ELF-1 (cell line): ENCODE data around the gene KCNRG.
"Not testable (repeated sequence)": the region's sequence is repeated elsewhere in the genome, so short reads cannot be mapped to it uniquely, and the experiment has no call there.

ENCODE experiments used
- DNase-seq: peaks from one replicate; pipeline ENCODE4 v3.0.0-alpha.2; 2016; ENCODE audit warnings: low read depth, low spot score

The KCNRG gene, protein sequence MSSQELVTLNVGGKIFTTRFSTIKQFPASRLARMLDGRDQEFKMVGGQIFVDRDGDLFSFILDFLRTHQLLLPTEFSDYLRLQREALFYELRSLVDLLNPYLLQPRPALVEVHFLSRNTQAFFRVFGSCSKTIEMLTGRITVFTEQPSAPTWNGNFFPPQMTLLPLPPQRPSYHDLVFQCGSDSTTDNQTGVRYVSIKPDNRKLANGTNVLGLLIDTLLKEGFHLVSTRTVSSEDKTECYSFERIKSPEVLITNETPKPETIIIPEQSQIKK

DNA sequence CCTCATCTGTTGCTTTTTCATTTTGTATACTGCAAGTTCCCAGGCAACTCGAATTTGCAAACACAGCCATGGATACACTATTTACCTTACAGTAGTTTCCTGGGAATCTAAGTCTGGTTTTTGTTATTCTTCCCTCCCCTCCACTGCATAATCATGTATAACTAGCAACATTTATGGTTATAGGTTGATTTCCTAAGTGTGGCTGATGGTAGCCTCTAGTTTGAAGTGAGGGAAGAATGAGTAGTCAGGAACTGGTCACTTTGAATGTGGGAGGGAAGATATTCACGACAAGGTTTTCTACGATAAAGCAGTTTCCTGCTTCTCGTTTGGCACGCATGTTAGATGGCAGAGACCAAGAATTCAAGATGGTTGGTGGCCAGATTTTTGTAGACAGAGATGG, at the start of gene KCNRG:
TSS of gene KCNRG (plus strand) at position 187 of the 400 bp plus-strand sequence. CDS start at position 237, 50 bp downstream.
- DNase-seq: peak; percentile 15

DNA sequence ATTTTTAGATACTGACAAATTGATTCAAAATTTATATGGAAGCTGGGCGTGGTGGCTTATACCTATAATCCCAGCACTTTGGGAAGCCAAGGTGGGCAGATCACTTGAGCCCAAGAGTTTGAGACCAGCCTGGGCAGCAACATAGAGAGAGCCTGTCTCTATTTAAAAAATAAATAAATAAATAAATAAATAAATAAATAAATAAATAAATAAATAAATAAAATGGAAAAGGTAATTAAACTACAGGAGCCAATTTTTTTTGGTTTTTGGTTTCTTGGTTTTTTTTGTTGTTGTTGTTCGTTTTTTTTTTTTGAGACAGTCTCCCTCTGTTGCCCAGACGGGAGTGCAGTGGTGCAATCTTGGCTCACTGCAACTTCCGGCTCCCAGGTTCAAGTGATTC, 47.8 kb upstream of the KCNRG start:
- no peak for DNase-seq

DNA sequence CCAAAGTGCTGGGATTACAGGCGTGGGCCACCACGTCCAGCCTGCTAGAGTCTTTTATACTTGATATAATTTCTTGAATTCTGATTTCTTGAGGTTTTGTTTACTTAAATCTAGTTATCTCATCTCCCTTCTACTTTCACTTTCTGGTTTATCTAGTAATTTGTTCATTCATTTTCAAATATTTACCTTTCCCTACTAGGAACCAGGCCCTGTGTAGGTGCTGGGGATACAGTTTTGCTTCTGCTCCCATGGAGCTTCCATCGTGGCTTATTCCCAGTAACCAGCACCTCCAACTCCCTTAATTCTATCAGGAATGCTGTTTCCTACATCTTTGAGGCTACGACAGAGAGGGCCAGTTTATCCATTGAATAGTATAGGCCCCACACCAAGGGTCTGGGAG, 42.5 kb upstream of the KCNRG start:
- DNase-seq: no peak

DNA sequence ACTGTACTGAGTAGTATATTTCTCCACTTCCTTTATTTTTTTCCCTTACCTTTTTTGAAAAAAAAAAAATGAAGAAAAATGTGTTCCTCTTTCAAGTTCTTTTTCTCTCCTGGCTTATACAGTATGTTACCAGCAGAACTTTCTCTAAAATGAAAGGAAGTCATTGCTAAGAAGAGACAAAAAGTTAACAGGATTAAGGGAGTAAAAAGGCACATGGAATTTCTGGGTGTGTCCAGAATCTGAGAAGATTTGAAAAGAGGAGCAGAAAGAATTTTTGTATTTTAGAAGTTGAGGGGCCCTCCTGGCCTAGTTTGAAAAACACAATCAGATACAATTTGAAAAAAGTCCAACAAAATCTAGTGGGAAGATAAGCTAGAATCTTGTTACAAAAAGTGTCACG, 39.4 kb upstream of the KCNRG start:
- DNase-seq: no peak

DNA sequence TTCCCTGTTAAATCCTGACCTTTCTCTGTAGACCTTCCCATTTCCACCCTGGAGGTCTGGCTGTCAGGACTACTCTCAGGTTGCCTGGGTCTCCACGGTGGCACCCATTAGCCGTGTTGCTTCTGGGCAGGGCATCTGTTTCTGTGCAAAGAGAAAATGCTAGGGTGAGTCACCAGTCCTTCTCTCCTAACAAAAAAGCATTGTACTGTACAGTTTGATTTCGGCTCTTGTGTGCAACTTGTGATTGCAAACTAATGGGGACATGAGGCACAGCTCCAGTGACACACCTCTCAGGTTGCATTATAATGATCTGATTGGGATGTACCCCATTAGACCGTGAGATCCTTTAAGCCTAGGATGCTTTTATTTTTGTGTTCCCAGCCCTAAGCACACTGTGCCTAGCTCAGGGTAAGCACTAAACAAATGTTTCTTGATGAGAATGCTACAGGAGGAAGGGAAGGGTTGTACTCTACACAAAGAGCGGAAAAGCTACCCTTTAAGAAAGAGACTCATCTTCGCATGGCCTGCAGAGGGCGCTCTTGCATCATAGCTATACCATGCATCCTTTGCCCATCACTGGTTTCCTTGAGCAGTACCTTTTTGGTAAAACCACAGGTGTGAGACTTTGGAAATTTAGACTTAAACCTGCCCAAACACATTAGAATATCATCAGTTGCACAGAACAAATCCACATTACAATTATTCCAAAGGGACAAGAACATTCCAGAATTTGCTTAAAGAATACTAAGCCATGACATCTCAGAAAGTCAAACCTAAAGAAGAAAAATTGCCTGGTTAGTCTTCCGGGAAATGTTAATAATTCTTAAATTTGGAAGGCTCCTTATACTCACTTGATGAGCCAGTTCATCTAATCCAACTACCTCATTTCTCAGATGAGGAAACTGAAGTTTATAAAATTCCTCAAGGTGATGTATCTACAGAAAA, 38.7 kb upstream of the KCNRG start:
- DNase-seq: peak; percentile 67

DNA sequence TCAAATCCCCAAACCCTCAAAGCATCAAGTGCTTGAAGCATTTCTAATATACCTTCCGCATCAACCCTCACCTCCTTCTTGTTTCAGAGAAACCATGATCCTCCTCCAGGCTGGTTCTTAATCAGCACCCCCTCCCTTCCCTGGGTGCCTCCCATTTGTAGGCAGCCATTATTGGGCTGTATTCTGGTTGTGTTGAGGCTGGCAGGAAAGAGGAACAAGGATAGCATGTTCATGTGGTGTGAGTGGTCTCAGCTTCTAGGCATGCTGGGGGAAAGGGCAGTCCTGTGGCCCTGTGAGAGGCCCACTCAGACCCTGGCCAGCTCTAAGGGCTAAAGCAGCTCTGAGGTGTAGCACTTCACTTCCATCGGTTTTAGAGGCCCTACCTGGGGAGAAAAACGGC, 37.3 kb upstream of the KCNRG start:
- no peak for DNase-seq

DNA sequence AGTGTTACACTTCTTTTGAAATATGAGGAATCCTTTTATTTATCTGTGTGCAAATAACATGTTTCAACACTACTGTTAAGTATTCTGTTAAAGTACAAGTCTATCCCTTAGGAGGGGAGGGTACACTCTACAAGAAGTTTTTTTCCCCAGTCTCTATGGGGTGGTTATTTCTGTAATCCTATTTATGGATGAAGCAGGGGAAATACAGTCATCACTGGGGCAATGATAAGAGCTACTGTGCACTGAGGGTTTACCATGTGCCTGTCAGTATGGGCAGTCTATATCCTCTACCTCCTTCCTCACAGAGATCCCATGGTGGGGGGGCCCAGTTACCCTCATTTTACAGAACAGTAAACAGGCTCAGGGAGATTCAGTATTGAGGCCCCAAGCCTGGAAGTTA, 35.0 kb upstream of the KCNRG start:
- no peak for DNase-seq

DNA sequence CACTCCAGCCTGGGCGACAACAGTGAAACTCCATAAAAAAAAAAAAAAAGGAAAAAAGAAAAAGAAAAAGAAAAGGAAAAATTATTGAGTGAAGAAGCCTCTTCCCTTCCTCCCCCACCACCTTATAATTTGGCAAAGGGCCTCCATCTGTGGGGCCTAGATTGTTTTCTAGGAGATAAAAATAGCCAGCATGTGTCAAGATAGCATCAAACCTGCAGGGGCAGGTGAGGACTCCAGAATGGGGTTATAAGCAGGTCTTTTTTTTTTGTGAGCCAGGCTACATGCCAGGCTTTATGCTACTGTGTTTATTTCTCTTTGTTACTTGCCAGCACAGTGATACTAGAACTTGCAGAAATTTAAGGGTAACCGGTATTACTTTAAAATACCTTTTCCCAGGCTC, 30.1 kb upstream of the KCNRG start:
- DNase-seq: no peak

DNA sequence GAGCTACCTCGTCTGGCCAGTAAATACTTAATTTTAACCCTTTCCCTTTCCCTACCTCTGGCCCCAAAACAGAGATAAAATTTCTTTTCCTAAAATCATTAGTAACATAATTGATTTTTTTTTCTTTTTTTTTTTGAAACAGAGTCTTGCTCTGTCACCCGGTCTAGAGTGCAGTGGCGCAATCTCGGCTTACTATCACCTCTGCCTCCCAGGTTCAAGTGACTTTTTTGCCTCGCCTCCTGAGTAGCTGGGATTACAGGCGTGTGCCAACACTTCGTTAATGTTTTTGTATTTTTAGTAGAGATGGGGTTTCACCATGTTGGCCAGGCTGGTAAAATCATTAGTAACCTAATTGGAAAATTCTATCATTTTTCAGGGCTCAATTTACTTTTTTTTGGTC, 28.8 kb upstream of the KCNRG start:
- no peak for DNase-seq

DNA sequence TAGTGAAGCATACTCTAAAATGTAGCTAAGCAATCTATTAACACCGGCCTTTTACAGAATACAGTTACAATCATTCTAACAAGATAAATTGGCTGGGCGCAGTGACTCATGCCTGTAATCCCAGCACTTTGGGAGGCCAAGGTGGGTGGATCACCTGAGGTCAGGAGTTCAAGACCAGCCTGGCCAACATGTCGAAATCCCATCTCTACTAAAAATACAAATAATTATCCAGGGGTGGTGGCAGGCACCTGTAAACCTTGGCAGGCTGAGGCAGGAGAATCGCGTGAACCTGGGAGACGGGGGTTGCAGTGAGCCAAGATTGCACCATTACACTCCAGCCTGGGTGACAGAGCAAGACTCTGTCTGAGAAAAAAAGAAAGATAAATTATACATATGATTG, 24.6 kb upstream of the KCNRG start:
- not testable (repeated sequence) for DNase-seq

DNA sequence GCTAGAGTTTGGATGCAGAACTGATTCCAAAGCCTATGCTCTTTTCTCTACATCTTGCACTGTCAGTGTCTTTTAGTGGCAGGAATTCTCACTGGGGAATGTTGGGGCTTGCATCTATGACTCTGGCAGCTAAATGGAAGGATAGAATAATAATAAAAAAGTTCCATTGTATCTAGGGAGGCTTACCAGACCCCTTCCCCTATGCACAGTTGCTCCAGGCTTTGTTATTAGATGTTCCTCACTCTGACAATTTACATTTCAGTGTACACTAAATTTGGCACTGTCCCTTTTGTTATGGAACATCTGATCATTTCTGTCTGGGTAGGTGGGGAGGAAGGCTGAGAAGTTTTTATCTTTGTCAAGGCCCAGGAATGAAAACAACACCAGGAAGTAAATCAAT, 22.1 kb upstream of the KCNRG start:
- no peak for DNase-seq

DNA sequence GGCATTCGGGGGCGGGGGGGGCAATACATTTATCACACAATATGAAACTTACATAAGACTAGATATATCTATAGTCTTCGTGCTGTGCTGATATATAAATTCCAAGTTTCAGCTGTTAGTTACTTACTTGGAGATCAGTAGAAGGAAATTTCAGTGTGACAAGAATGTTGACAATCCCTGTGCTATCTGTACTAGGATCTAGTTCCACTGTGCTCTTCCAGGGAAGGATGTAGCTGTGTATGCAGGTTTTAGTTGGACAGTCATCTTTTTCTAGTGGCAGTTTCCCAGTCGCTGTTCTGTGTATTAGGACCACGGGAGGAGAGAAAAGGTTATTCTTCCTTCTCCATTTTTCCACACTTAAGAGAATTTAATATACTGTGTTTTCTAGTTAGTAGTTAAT, 21.6 kb upstream of the KCNRG start:
- DNase-seq: no peak

DNA sequence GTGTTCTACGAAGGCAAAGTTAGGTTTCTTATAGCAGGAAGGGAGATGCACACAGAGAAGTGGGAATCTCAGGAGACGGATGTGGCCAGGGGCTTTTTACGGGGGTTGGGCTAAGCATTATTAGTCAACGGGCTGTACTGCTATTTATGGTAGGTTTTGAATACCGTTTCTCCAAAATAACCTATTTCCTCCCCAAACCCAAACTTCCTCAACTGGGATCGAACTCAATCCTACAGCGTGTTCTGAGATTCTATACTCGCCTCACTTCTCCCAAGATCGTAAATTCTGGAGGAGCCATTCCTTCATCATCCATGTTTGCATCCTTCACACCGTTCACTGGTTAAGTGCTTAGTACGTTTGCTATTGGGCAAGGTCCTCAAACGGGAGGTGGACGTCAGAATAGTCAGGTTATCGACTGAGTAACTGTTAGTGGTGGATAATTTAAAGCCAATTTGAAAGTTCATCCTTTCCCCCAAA, 19.6 kb upstream of the KCNRG start:
- peak; percentile 11 for DNase-seq

DNA sequence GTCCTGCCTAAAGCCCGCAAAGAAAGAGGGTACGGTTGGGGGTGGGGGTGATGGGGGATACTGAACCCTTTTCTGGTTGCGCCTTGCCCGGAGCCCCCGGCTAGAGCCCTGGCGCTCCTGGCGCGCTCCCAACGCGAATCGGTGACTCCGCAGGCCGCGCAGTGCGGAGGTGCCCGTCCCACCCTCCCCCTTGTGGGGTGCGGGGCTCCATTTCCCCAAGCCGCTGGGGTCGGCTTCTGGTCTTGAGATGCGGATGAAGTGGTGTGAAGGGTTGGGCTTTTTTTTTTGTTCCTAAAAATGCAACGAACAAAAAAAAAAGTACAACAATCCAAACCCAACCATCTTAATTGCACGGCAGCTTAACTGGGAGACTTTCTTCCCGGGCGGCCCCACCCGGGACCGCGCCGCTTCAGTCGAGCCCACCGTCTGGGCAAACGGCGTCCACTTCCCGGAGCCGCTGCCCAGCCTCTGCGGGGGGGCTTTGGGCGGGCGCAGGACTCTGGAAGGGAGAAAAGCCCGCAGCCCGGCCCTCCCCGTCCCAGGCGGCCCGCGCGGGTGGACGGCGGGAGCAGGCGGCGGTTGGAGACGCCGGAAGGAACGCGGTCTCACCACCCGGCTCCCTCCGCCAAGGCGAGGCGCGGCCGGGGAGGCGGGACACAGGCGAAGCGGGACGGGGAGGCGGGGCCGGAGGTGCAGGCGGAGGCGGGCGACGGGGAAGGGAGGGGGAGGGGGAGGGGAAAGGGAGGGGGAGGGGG, 18.9 kb upstream of the KCNRG start:
- DNase-seq: peak; percentile 82

DNA sequence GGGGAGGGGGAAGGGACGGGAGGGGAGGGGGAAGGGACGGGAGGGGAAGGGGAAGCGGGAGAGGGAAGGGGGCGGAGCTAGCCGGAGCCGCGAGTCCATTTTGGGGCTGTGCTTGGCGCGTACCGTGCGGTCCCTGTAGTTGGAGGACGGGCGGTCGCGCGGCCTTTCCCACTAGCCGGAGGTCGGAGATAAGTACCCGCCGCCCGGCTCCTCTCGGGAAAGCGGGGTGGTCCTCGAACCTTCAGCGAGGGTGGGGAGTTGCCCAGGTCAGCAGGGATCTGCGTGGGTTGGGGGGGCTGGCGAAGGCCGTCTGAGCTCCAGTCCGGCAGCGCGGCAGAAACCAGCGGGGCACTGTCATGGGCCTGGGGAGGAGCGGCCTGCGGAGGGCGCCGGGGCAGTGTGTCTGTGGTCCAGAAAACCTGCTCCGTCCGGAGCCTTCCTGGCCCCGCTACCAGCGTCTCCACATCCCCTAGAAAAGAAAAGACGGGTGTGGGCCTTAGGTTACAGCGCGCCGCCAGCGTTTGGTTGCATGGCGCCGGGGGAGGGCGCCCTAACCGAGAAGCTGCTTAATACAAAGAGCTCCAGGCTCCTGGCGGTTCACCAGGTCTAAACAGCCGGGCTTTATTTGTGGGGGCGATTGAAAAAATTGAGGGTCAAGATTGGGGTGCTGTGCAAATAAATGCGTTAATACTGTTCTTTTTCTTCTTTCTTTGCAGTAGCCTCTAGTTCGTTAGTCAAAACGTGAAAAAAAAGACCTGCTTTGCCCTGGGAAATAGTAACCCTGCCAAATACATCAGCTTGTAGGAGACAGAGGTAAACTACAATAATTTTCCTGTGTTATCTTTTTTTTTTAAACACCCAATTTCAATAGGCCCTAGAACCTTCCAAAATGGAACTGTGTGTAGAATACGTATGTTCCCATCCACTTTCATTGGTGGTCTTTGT, 18.0 kb upstream of the KCNRG start, which contains the start of gene TRIM13:
TSS of gene TRIM13 (plus strand) at position 92 of the 945 bp plus-strand sequence. CDS start 14,899 bp downstream, outside the sequence.
- peak; percentile 95 for DNase-seq

DNA sequence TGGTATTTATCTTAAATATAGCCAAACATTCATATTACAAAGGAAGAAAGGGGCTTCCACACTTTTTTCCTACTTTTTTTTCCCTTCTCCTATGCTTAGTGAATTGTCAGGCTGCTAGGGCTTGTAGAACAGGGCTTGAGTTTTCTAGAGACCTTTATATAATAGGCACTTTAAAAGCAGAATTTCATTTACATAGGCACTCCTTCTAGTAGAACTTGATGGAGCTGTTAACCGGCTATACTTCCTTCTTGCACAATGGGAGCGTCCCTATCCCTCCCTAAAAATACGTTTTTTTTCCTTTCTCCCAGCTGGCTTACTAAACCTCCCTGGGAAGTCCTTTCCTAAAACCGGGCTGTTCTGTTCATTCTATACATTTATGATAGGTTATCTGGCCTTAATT, 17.3 kb upstream of the KCNRG start:
- DNase-seq: no peak

DNA sequence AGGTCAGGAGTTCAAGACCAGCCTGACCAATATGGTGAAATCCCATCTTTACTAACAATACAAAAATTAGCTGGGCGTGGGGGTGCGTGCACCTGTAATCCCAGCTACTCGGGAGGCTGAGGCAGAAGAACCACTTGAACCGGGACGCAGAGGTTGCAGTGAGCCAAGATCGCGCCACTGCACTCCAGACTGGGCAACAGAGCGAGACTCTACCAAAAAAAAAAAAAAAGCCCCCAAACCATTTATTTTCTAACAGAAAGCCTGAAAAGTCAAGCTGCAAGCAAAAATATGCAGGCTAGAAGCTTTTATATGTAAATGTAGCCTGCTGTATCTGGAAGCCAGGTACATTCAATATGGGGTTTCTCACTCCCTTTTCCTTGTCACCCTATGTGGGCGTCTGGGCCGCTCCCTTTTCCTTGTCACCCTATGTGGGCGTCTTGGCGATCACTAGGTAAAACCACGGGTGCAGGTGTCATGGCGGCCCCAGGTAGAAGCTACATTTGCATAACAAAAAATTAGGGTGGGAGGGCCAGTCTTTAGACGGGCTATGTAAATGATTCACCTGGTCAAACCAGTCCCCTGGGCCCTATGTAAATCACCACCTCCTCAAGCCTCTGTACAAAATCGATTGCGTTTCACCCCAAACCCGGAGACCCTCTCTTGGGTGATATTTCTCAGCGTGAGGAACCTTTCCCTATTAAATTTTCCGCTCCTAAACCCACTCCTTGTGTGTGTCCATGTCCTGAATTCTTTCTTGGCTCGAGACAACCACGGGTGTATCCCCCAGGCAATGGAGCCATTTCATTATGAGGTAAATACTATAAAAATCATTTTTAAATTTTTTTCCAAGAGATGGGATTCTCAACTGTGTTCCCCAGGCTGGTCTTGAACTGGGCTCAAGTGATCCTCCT, 16.3 kb upstream of the KCNRG start:
- DNase-seq: peak; percentile 68

DNA sequence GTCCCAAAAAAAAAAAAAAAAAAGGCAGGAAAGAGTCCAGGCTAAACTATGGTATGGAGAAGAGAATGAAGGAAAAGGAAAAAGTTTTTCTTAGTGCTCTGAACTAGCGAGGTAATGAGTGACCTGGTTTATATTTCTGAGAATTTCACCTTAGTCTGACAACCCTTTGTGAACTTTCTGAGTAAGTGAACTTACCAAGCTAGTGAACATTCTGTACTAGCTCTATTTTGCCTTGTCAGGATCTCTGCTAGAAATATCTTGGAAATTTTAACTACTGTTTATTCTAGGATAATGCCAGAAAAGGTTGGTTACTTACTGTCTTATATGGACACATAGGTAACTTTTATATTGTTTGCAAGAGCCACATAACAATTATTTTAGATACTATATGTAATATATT, 14.0 kb upstream of the KCNRG start:
- DNase-seq: no peak

DNA sequence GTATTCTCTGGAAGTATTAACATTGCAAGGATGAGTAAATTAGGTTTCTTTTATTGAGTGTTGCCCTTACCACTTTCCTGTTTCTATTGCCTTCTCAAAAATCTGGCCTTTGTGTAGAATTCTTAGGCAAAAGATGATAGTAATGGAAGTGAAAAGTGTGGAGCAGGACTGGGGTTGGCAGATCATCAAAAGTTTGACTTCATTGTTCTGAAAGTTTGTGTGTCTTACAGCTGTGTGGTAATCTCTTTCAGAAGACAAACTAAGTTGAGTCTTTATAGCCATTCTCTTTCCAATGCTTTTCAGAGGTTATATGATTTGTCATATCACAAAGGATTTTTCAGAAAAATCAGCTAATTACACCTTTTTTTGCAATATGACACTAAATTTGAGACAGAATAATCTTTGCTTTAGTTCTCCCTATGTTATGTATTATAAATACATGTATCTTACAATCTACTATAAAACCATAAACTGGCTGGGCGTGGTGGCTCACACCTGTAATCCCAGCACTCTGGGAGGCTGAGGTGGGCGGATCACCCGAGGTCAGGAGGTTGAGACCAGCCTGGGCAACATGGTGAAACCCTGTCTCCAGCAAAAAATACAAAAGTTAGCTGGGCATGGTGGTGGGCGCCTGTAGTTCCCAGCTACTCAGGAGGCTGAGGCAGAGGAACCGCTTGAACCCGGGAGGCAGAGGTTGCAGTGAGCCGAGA, 8.7 kb upstream of the KCNRG start:
- no peak for DNase-seq
